ENCODE measurements around the gene ZNF91.
"Not testable (repeated sequence)": the region's sequence is repeated elsewhere in the genome, so short reads cannot be mapped to it uniquely, and the experiment has no call there.

ZNF91 gene

GRCh38 chr19:23394511-23394910, 760 bp downstream of the ZNF91 start:
- DNase-seq = peak in 4 of 5 experiments; percentile 6 to 73 (median 36)

GRCh38 chr19:23393121-23393520, 2.1 kb downstream of the ZNF91 start:
- DNase-seq = no peak

GRCh38 chr19:23391236-23391635, 4.0 kb downstream of the ZNF91 start:
- DNase-seq = no peak

- no peak for DNase-seq
These were observed 9.9 kb downstream of the ZNF91 start for GRCh38 chr19:23385404-23385803.

GRCh38 chr19:23384858-23385257, 10.4 kb downstream of the ZNF91 start:
- no peak for DNase-seq

- DNase-seq = no peak
These were observed 11.1 kb downstream of the ZNF91 start for GRCh38 chr19:23384166-23384565.

- no peak for DNase-seq
These were observed 12.3 kb downstream of the ZNF91 start for GRCh38 chr19:23382955-23383354.

GRCh38 chr19:23381114-23381513, 14.2 kb downstream of the ZNF91 start:
- DNase-seq = no peak

- not testable (repeated sequence) for DNase-seq
These were observed 15.6 kb downstream of the ZNF91 start for GRCh38 chr19:23379671-23380070.

GRCh38 chr19:23378948-23379347, 16.3 kb downstream of the ZNF91 start:
- no peak for DNase-seq

GRCh38 chr19:23377276-23377675, 18.0 kb downstream of the ZNF91 start:
- no peak for DNase-seq

- no peak for DNase-seq
These were observed 28.8 kb downstream of the ZNF91 start for GRCh38 chr19:23366437-23366836.

- DNase-seq = not testable (repeated sequence)
These were observed 29.2 kb downstream of the ZNF91 start for GRCh38 chr19:23366031-23366430.

GRCh38 chr19:23365222-23365621, 30.0 kb downstream of the ZNF91 start:
- DNase-seq = no peak

GRCh38 chr19:23361843-23362242, 33.4 kb downstream of the ZNF91 start:
- DNase-seq = not testable (repeated sequence)

- no peak for DNase-seq
These were observed 43.5 kb downstream of the ZNF91 start for GRCh38 chr19:23351806-23352205.

GRCh38 chr19:23346696-23347095, 48.6 kb downstream of the ZNF91 start:
- no peak for DNase-seq

- DNase-seq = no peak
These were observed 49.4 kb downstream of the ZNF91 start for GRCh38 chr19:23345838-23346237.

GRCh38 chr19:23343434-23344010, 51.7 kb downstream of the ZNF91 start:
- DNase-seq = peak in 1 of 5 experiments; percentile 14

- no peak for DNase-seq
These were observed 67.1 kb downstream of the ZNF91 start for GRCh38 chr19:23328211-23328610.

- DNase-seq = no peak
These were observed 73.2 kb downstream of the ZNF91 start for GRCh38 chr19:23321953-23322549.

- not testable (repeated sequence) for DNase-seq
These were observed 73.9 kb downstream of the ZNF91 start for GRCh38 chr19:23321403-23321802.

- DNase-seq = not testable (repeated sequence)
These were observed 75.7 kb downstream of the ZNF91 start for GRCh38 chr19:23319571-23319970.

GRCh38 chr19:23318941-23319340, 76.3 kb downstream of the ZNF91 start:
- not testable (repeated sequence) for DNase-seq

- DNase-seq = no peak
These were observed 77.1 kb downstream of the ZNF91 start for GRCh38 chr19:23318143-23318542.

Measured in T-helper 2 cell (primary cell).